Natural killer cell (primary cell): ENCODE measurements around the gene TANC1. TPM values are rescaled to one million over a fixed set of nuclear protein-coding genes. Genes with fewer than 3 reads are reported as not detected.

Source experiments
- ATAC-seq, 3 donors: fragments of 150-1000 bp in 2 of 3; fragments of 200-7000 bp in 1 of 3; cut with Tn5 transposase; 1 replicate in 1 of 3; 2 replicates in 2 of 3; pipeline ENCODE4 v1.10.0; 2021; ENCODE audit warnings: mild to moderate bottlenecking in 2 of 3, moderate library complexity in 2 of 3
- DNase-seq, 2 donors: peaks; one replicate each; pipeline versions ENCODE4 v3.0.0 to v3.0.0-alpha.2; 2013 to 2021; ENCODE audit warnings: mixed read lengths in 1 of 2
- H3K27ac ChIP-seq: one replicate; pipeline ENCODE4 v1.5.1; 2013; ENCODE audit warnings: mild to moderate bottlenecking, low read length
- H3K27me3 ChIP-seq: one replicate; pipeline ENCODE4 v1.6.1; 2013; ENCODE audit warnings: low read length; ENCODE audit not compliant: control insufficient read depth, insufficient read depth
- H3K36me3 ChIP-seq: one replicate; pipeline ENCODE4 v1.6.1; 2013; ENCODE audit warnings: low read length; ENCODE audit not compliant: control insufficient read depth, insufficient read depth
- H3K4me1 ChIP-seq: one replicate; pipeline ENCODE4 v1.6.1; 2013; ENCODE audit warnings: low read length; ENCODE audit not compliant: control insufficient read depth, insufficient read depth
- H3K4me3 ChIP-seq: one replicate; pipeline ENCODE4 v1.5.1; 2013; ENCODE audit warnings: low read length
- H3K9me3 ChIP-seq: one replicate; pipeline ENCODE4 v1.6.1; 2013; ENCODE audit warnings: low read length; ENCODE audit not compliant: control insufficient read depth, insufficient read depth
- H3K27ac Mint-ChIP-seq, 2 donors: one replicate each; pipeline ENCODE4 v1.8.0; 2022; ENCODE audit warnings: mild to moderate bottlenecking in 2 of 2, mixed read lengths in 2 of 2, moderate library complexity in 1 of 2
- H3K27me3 Mint-ChIP-seq, 2 donors: one replicate each; pipeline ENCODE4 v1.8.0; 2022; ENCODE audit warnings: low read depth in 2 of 2, mixed read lengths in 2 of 2
- H3K36me3 Mint-ChIP-seq: one replicate; pipeline ENCODE4 v1.8.0; 2022; ENCODE audit warnings: mixed read lengths
- H3K4me1 Mint-ChIP-seq, 2 donors: one replicate each; pipeline ENCODE4 v1.8.0; 2022; ENCODE audit warnings: mixed read lengths in 2 of 2
- H3K4me3 Mint-ChIP-seq: one replicate; pipeline ENCODE4 v1.8.0; 2022; ENCODE audit warnings: mild to moderate bottlenecking, moderate library complexity, mixed read lengths
- H3K9me3 Mint-ChIP-seq, 2 donors: one replicate each; pipeline ENCODE4 v1.8.0; 2022; ENCODE audit warnings: mixed read lengths in 2 of 2
- CTCF ChIP-seq: fragments of 200-600 bp; IDR thresholded peaks from one replicate; pipeline ENCODE4 v1.8.0; 2022; ENCODE audit warnings: antibody characterized with exemption
- WGBS: methylation state at CpG from one replicate; pipeline ENCODE4 v1.1.7; 2013; ENCODE audit warnings: missing lambda C conversion rate; ENCODE audit not compliant: insufficient coverage; 5-methylcytosine and 5-hydroxymethylcytosine counted together
- intact Hi-C: fragments of 100-400 bp; cut with micrococcal nuclease; formaldehyde crosslinking; loops from one replicate; pipeline ENCODE4 v1.14.2; 2022
- total RNA-seq, 4 donors: library from RNA; stranded (reverse); fragments of 120-200 nt in 1 of 4; gene quantifications; one replicate each; pipeline versions ENCODE4 v1.2.3 to v1.2.4, GENCODE V29; 2013 to 2022

The TANC1 gene
- total RNA-seq, 3 donors from 2014 or later (not counting 1 experiment from before 2014, with no cell fraction given) = 0.82 to 4.2 (median 1.1) TPM

- Mint-ChIP-seq H3K36me3 (no peaks in the 10 kb centered on the region), H3K4me3 (no peak overlapping the region), H3K9me3 (no peaks in the 10 kb centered on the region), H3K27ac (peak overlapping the region in 1 of 2 donors; percentile 49), H3K27me3 (peaks cover 0 to 3% of the 10 kb centered on the region in 2 donors), H3K4me1 (peaks cover 18 to 32% of the 10 kb centered on the region in 2 donors)
- H3K27me3 ChIP-seq = no peaks in the 10 kb centered on the region
- peaks cover 10% of the 10 kb centered on the region for H3K4me1 ChIP-seq
- intact Hi-C loops = loop anchor here (1.0 to 2.0 kb wide), 3 partner anchors 67 to 285 kb away; no protein-coding TSS in a partner anchor
- peak in 1 of 2 donors; percentile 59 for DNase-seq
- TF ChIP-seq CTCF = peak; percentile 52
- no peak overlapping the region for H3K4me3 ChIP-seq
- ATAC-seq = peak; percentile 65 to 93 (median 87)
- H3K27ac ChIP-seq = no peak overlapping the region
- WGBS = 49% methylated on average over 14 of the region's 14 CpGs
- H3K9me3 ChIP-seq = no peaks in the 10 kb centered on the region
- H3K36me3 ChIP-seq = no peaks in the 10 kb centered on the region
These were observed 217.1 kb downstream of the TANC1 start for GRCh38 chr2:159185401-159186130.

- no peak overlapping the region for H3K4me3 Mint-ChIP-seq
- Histone ChIP-seq H3K4me1 (peaks cover 10% of the 10 kb centered on the region), H3K9me3 (no peaks in the 10 kb centered on the region), H3K27ac (no peak overlapping the region), H3K27me3 (no peaks in the 10 kb centered on the region), H3K4me3 (no peak overlapping the region), H3K36me3 (no peaks in the 10 kb centered on the region)
- ATAC-seq = no peak
- H3K4me1 Mint-ChIP-seq = peaks cover 18 to 26% of the 10 kb centered on the region in 2 donors
- no peaks in the 10 kb centered on the region for H3K9me3 Mint-ChIP-seq
- no peaks in the 10 kb centered on the region for H3K36me3 Mint-ChIP-seq
- TF ChIP-seq CTCF = no peak
- no peak for DNase-seq
- WGBS = 83% methylated on average over 4 of the region's 4 CpGs
- no peak overlapping the region for H3K27ac Mint-ChIP-seq
- peaks cover 0 to 3% of the 10 kb centered on the region in 2 donors for H3K27me3 Mint-ChIP-seq
- intact Hi-C loops = no loop called here
These were observed 218.0 kb downstream of the TANC1 start for GRCh38 chr2:159186462-159186861.

- Mint-ChIP-seq H3K36me3 (no peaks in the 10 kb centered on the region), H3K4me3 (no peak overlapping the region), H3K27ac (no peak overlapping the region), H3K9me3 (no peaks in the 10 kb centered on the region), H3K4me1 (peaks cover 18 to 30% of the 10 kb centered on the region in 2 donors), H3K27me3 (peaks cover 0 to 3% of the 10 kb centered on the region in 2 donors)
- WGBS = 86% methylated on average over 6 of the region's 6 CpGs
- Histone ChIP-seq H3K36me3 (no peaks in the 10 kb centered on the region), H3K4me1 (peaks cover 10% of the 10 kb centered on the region), H3K27ac (no peak overlapping the region), H3K9me3 (no peaks in the 10 kb centered on the region), H3K4me3 (no peak overlapping the region), H3K27me3 (no peaks in the 10 kb centered on the region)
- ATAC-seq = no peak
- intact Hi-C loops = no loop called here
- no peak for DNase-seq
- TF ChIP-seq CTCF = no peak
These were observed 218.7 kb downstream of the TANC1 start for GRCh38 chr2:159187106-159187505.
